PC-9 (cell line): ENCODE data around the gene FKBP1B. TPM values are rescaled to one million over a fixed set of nuclear protein-coding genes. Genes with fewer than 3 reads are reported as not detected.

ENCODE experiments used
- BruUV-seq: library from RNA; stranded (reverse); fragments of 400-500 nt; replicated peaks from 2 replicates; lab custom pipeline; 2021; lab: Mats Ljungman, UMichigan
- CTCF ChIA-PET: fragments of 300-600 bp; sonication (Branson Sonifier 250); formaldehyde crosslinking; loops from one replicate; lab custom pipeline; 2022; ENCODE audit warnings: antibody characterized with exemption; lab: Charles Lee
- POLR2A ChIA-PET: fragments of 300-600 bp; sonication (Branson Sonifier 250); formaldehyde crosslinking; loops from one replicate; lab custom pipeline; 2022; ENCODE audit warnings: antibody characterized with exemption; ENCODE audit not compliant: unreplicated experiment; lab: Charles Lee
- DNase-seq, 2 experiments: peaks; one replicate each; pipeline versions ENCODE4 v3.0.0 to v3.0.0-alpha.2; 2015 to 2022; ENCODE audit warnings: mixed read lengths in 1 of 2
- H2AFZ ChIP-seq: fragments of 200-600 bp; sonication (generic); 2 replicates; pipeline ENCODE4 v1.8.1; 2017; ENCODE audit warnings: antibody characterized with exemption
- H3F3A ChIP-seq: fragments of 200-600 bp; sonication (generic); 2 replicates; pipeline ENCODE4 v1.8.1; 2017; ENCODE audit warnings: antibody characterized with exemption, mild to moderate bottlenecking, low read depth; ENCODE audit not compliant: insufficient read depth
- H3K27ac ChIP-seq: fragments of 200-600 bp; sonication (generic); 2 replicates; pipeline ENCODE4 v1.6.1; 2016; ENCODE audit warnings: mixed run types
- H3K27me3 ChIP-seq: fragments of 200-600 bp; sonication (generic); 2 replicates; pipeline ENCODE4 v1.6.1; 2016; ENCODE audit warnings: low read depth, mixed run types; ENCODE audit not compliant: insufficient read depth
- H3K36me3 ChIP-seq: fragments of 200-600 bp; sonication (generic); 2 replicates; pipeline ENCODE4 v1.6.1; 2016; ENCODE audit warnings: low read depth, mixed run types
- H3K4me1 ChIP-seq: fragments of 200-600 bp; sonication (generic); replicated peaks from 2 replicates; pipeline ENCODE4 v1.6.1; 2016; ENCODE audit warnings: mixed run types; ENCODE audit not compliant: insufficient read depth
- H3K4me2 ChIP-seq: fragments of 200-600 bp; sonication (generic); 2 replicates; pipeline ENCODE4 v1.6.1; 2017; ENCODE audit warnings: mixed run types
- H3K4me3 ChIP-seq: fragments of 200-600 bp; sonication (generic); 2 replicates; pipeline ENCODE4 v1.6.1; 2016; ENCODE audit warnings: mixed run types
- H3K79me2 ChIP-seq: fragments of 200-600 bp; sonication (generic); 2 replicates; pipeline ENCODE4 v1.6.1; 2017; ENCODE audit warnings: low read depth, mixed run types
- H3K9me2 ChIP-seq: fragments of 200-600 bp; sonication (generic); 2 replicates; pipeline ENCODE4 v1.8.1; 2017; ENCODE audit warnings: mild to moderate bottlenecking; ENCODE audit not compliant: insufficient read depth
- H3K9me3 ChIP-seq: fragments of 200-600 bp; sonication (generic); 2 replicates; pipeline ENCODE4 v1.8.1; 2016; ENCODE audit warnings: low read depth; ENCODE audit not compliant: insufficient read depth
- H4K20me1 ChIP-seq: fragments of 200-600 bp; sonication (generic); 2 replicates; pipeline ENCODE4 v1.8.1; 2017; ENCODE audit not compliant: insufficient read depth
- EZH2 ChIP-seq: fragments of 200-600 bp; sonication (generic); IDR thresholded peaks from 2 replicates; pipeline ENCODE4 v1.8.0; 2017; ENCODE audit warnings: antibody characterized with exemption, low read depth
- intact Hi-C: fragments of 100-400 bp; cut with micrococcal nuclease; formaldehyde crosslinking; loops from one replicate; pipeline ENCODE4 v1.10.0; 2022; ENCODE audit not compliant: unreplicated experiment
- total RNA-seq: library from RNA; stranded (reverse); gene quantifications from 2 replicates; pipeline ENCODE4 v1.2.3, GENCODE V29; 2021
- TF ChIP-seq, protein P1 (sequence below): fragments of 200-600 bp; sonication (generic); conservative IDR thresholded peaks from 2 replicates; pipeline ENCODE4 v1.6.1; 2017; ENCODE audit warnings: mixed run types, antibody characterized with exemption, mild to moderate bottlenecking, moderate library complexity

The FKBP1B gene
- total RNA-seq, 1 experiment from 2014 or later, result 4.5 TPM

DNA sequence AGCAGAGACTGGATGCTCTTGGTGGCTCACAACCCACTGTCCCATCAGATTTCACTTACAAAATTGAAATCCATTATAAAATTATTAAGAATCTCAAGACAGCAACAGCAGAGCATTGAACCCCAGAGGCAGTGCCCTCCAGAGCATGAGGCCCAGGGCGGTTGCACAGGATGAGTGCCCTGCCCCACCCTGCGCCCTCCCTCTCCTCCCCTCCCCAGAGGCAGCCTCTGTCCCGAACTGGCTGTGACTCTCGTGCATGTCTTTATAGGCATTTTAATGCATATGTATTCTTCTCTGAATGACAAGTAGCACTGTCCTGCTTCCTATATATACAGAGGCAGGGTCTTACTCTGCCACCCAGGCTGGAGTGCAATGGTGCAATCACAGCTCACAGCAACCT is 29.3 kb upstream of the FKBP1B start:
- Histone ChIP-seq H2AFZ (no peak overlapping the region), H3K9me2 (no peaks in the 10 kb centered on the region), H3K27ac (no peak overlapping the region), H3K4me1 (peaks cover 37% of the 10 kb centered on the region), H3K4me3 (no peak overlapping the region), H3F3A (peaks cover 42% of the 10 kb centered on the region), H3K9me3 (no peaks in the 10 kb centered on the region), H3K4me2 (no peak overlapping the region), H3K27me3 (no peaks in the 10 kb centered on the region), H3K36me3 (no peaks in the 10 kb centered on the region), H4K20me1 (no peaks in the 10 kb centered on the region), H3K79me2 (no peaks in the 10 kb centered on the region)
- ChIA-PET CTCF (no interaction called here), POLR2A (no interaction called here)
- TF ChIP-seq, protein P1, sequence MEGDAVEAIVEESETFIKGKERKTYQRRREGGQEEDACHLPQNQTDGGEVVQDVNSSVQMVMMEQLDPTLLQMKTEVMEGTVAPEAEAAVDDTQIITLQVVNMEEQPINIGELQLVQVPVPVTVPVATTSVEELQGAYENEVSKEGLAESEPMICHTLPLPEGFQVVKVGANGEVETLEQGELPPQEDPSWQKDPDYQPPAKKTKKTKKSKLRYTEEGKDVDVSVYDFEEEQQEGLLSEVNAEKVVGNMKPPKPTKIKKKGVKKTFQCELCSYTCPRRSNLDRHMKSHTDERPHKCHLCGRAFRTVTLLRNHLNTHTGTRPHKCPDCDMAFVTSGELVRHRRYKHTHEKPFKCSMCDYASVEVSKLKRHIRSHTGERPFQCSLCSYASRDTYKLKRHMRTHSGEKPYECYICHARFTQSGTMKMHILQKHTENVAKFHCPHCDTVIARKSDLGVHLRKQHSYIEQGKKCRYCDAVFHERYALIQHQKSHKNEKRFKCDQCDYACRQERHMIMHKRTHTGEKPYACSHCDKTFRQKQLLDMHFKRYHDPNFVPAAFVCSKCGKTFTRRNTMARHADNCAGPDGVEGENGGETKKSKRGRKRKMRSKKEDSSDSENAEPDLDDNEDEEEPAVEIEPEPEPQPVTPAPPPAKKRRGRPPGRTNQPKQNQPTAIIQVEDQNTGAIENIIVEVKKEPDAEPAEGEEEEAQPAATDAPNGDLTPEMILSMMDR, result no peak
- TF ChIP-seq EZH2, result no peak
- BruUV-seq, result no TSS peak
- no peak for DNase-seq
- intact Hi-C loops, result no loop called here

DNA sequence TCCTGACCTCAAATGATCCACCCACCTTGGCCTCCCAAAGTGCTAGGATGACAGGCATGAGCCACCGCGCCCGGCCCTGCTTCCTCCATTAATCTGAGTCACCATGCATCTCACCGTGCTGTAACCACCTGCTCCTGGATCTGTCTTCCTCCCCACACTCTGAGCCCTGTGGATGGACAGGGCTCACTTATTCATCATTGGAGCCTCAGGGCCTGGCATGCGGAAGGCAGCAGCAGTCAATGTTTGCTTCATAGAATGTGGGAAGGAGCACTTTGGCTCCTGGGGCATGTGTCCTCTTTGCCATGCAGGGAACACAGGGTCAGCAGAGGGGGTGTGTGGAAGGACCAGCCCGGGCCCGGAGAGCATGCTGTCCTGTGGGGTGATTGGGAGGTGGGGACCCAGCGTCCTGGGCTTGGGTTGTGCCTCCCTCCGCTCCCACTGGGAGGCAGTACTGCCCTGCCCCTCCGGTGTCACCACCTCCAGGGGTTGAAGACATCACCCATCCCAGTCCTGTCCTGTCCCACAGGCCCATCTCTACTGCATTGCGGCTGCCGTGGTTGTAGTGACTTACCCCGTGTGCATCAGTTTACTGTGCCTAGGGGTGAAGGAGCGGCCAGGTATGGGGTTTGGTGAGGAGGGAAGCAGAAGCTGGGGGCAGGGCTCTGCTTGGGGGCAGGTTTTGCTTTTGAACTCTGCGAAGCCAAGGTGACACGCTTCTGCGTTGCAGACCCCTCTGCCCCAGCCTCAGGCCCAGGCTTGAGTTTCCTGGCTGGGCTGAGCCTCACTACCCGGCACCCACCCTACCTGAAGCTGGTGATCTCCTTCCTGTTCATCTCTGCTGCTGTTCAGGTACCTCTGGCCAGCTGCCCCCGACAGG is 28.2 kb upstream of the FKBP1B start:
- Histone ChIP-seq H4K20me1 (no peaks in the 10 kb centered on the region), H3K79me2 (no peaks in the 10 kb centered on the region), H2AFZ (no peak overlapping the region), H3K4me2 (0 out of 2 replicates have a peak overlapping the region, but pooled peaks have one; percentile 6), H3F3A (peaks cover 33% of the 10 kb centered on the region), H3K4me1 (peaks cover 29% of the 10 kb centered on the region), H3K27me3 (no peaks in the 10 kb centered on the region), H3K27ac (peak overlapping the region; percentile 47), H3K9me3 (no peaks in the 10 kb centered on the region), H3K4me3 (no peak overlapping the region), H3K36me3 (no peaks in the 10 kb centered on the region), H3K9me2 (no peaks in the 10 kb centered on the region)
- CTCF ChIA-PET, result interaction anchor here (0.6 kb wide), 1 partner anchor 219 kb away, joined by 3 read pairs; no protein-coding TSS in a partner anchor
- TF ChIP-seq, protein P1, result peak; percentile 53
- TF ChIP-seq EZH2, result no peak
- peak; percentile 71 to 96 for DNase-seq
- intact Hi-C loops, result no loop called here
- POLR2A ChIA-PET, result no interaction called here
- BruUV-seq, result no TSS peak

DNA sequence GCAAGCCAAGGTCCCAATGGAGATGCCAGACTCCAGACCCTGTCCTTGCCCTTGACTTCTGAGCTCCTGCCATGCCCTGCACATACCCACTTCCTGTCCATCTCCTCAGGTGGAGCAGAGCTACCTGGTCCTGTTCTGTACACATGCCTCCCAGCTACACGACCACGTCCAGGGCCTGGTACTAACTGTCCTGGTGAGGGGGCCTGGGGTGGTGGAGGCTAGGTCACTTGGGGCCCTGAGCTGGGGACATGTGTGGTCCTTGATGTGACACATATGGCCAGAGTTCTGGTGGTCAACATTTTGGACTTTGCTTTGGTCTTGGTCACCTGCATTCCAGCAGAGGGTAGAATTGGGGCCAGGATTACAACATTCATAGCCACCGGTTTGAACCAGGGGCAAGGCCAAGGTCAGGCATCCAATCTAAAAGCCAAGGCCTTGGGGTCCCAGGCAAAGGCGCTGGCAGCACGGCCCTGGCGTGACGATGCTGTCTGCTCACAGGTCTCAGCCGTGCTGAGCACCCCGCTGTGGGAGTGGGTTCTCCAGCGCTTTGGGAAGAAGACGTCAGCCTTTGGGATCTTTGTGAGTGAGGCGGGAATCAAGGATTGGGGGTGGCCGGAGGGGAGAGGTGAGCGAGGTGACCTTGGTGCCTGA is 27.1 kb upstream of the FKBP1B start:
- Histone ChIP-seq H4K20me1 (no peaks in the 10 kb centered on the region), H3K27me3 (no peaks in the 10 kb centered on the region), H3K9me2 (no peaks in the 10 kb centered on the region), H3K79me2 (no peaks in the 10 kb centered on the region), H3F3A (peaks cover 25% of the 10 kb centered on the region; the same call in 1 of the 2 replicates), H2AFZ (no peak overlapping the region), H3K4me3 (no peak overlapping the region), H3K9me3 (no peaks in the 10 kb centered on the region), H3K4me2 (no peak overlapping the region), H3K36me3 (no peaks in the 10 kb centered on the region), H3K27ac (no peak overlapping the region), H3K4me1 (peaks cover 19% of the 10 kb centered on the region)
- DNase-seq, result no peak
- intact Hi-C loops, result no loop called here
- CTCF ChIA-PET, result interaction anchor here (0.6 kb wide), 1 partner anchor 220 kb away, joined by 3 read pairs; no protein-coding TSS in a partner anchor
- POLR2A ChIA-PET, result no interaction called here
- TF ChIP-seq, protein P1, result no peak
- no TSS peak for BruUV-seq
